GM12872 (cell line): Measurements from ENCODE around the gene CACNA1G.

Source experiments
- CTCF ChIP-seq: IDR thresholded peaks from 3 replicates; pipeline ENCODE4 v1.5.1; 2011; ENCODE audit warnings: low read depth, mild to moderate bottlenecking, low read length, moderate library complexity; ENCODE audit not compliant: insufficient read depth

CACNA1G gene

GRCh38 chr17:50620237-50620636 is 59.7 kb downstream of the CACNA1G start:
- TF ChIP-seq CTCF, result no peak

- 0 out of 3 replicates have a peak, but pooled peaks have one; percentile 12 for TF ChIP-seq CTCF
These were observed 60.3 kb downstream of the CACNA1G start for GRCh38 chr17:50620858-50621257.

- no peak for TF ChIP-seq CTCF
These were observed 61.1 kb downstream of the CACNA1G start for GRCh38 chr17:50621574-50622031.

GRCh38 chr17:50624321-50624934 is 63.9 kb downstream of the CACNA1G start:
- no peak for TF ChIP-seq CTCF

GRCh38 chr17:50625032-50625871 is 64.7 kb downstream of the CACNA1G start:
- no peak for TF ChIP-seq CTCF

- TF ChIP-seq CTCF, result peak; percentile 81
These were observed 65.6 kb downstream of the CACNA1G start for GRCh38 chr17:50626037-50626574.

GRCh38 chr17:50627036-50627781 is 66.7 kb downstream of the CACNA1G start:
- TF ChIP-seq CTCF, result no peak
